ENCODE data around the gene VANGL1.

The VANGL1 gene

GRCh38 chr1:115705963-115706362 is 64.2 kb downstream of the VANGL1 start:
- no peak for DNase-seq

- DNase-seq: no peak
These were observed 65.0 kb downstream of the VANGL1 start for GRCh38 chr1:115706587-115707425.

GRCh38 chr1:115710859-115711624 is 69.3 kb downstream of the VANGL1 start:
- DNase-seq: no peak

GRCh38 chr1:115712911-115713609 is 71.3 kb downstream of the VANGL1 start:
- DNase-seq: no peak

GRCh38 chr1:115713906-115714305 is 72.1 kb downstream of the VANGL1 start:
- no peak for DNase-seq

GRCh38 chr1:115714572-115715141 is 72.9 kb downstream of the VANGL1 start:
- peak; percentile 86 for DNase-seq

- DNase-seq: no peak
These were observed 75.8 kb downstream of the VANGL1 start for GRCh38 chr1:115717541-115717940.

- DNase-seq: no peak
These were observed 76.4 kb downstream of the VANGL1 start for GRCh38 chr1:115718011-115718754.

- no peak for DNase-seq
These were observed 77.5 kb downstream of the VANGL1 start for GRCh38 chr1:115719285-115719684.

GRCh38 chr1:115722221-115722620 is 80.5 kb downstream of the VANGL1 start:
- no peak for DNase-seq

GRCh38 chr1:115723756-115724155 is 82.0 kb downstream of the VANGL1 start:
- no peak for DNase-seq

GRCh38 chr1:115725600-115725999 is 83.8 kb downstream of the VANGL1 start:
- no peak for DNase-seq

- no peak for DNase-seq
These were observed 84.4 kb downstream of the VANGL1 start for GRCh38 chr1:115726161-115726560.

- no peak for DNase-seq
These were observed 84.8 kb downstream of the VANGL1 start for GRCh38 chr1:115726570-115726969.

GRCh38 chr1:115727706-115728249 is 86.0 kb downstream of the VANGL1 start:
- DNase-seq: no peak

- no peak for DNase-seq
These were observed 86.6 kb downstream of the VANGL1 start for GRCh38 chr1:115728341-115728740.

GRCh38 chr1:115729756-115730155 is 88.0 kb downstream of the VANGL1 start:
- no peak for DNase-seq

GRCh38 chr1:115732316-115732715 is 90.5 kb downstream of the VANGL1 start:
- DNase-seq: no peak

- no peak for DNase-seq
These were observed 99.0 kb downstream of the VANGL1 start for GRCh38 chr1:115740811-115741210.

GRCh38 chr1:115744646-115745275 is 103.0 kb downstream of the VANGL1 start:
- DNase-seq: no peak

GRCh38 chr1:115746021-115746690 is 104.4 kb downstream of the VANGL1 start:
- no peak for DNase-seq
